Measurements from ENCODE around the gene ARHGEF19.
"Not testable (repeated sequence)": the region's sequence is repeated elsewhere in the genome, so short reads cannot be mapped to it uniquely, and the experiment has no call there.

Gene ARHGEF19

GRCh38 chr1:16163608-16164212 is 48.7 kb downstream of the ARHGEF19 start:
- not testable (repeated sequence) for DNase-seq

- DNase-seq: no peak
Observed at GRCh38 chr1:16162163-16162822, 50.2 kb downstream of the ARHGEF19 start.

GRCh38 chr1:16161717-16162116 is 50.7 kb downstream of the ARHGEF19 start:
- DNase-seq: no peak

- no peak for DNase-seq
Observed at GRCh38 chr1:16158993-16159831, 53.2 kb downstream of the ARHGEF19 start.

- DNase-seq: no peak
Observed at GRCh38 chr1:16158025-16158424, 54.4 kb downstream of the ARHGEF19 start.

- DNase-seq: no peak
Observed at GRCh38 chr1:16156848-16157495, 55.5 kb downstream of the ARHGEF19 start.

- no peak for DNase-seq
Observed at GRCh38 chr1:16155537-16156410, 56.7 kb downstream of the ARHGEF19 start, which contains the start of gene EPHA2. Gene EPHA2, minus strand, starts transcription at chr1:16156069. Its CDS starts 137 bp downstream, at chr1:16155932.

GRCh38 chr1:16153999-16154673 is 58.3 kb downstream of the ARHGEF19 start:
- no peak for DNase-seq

- no peak for DNase-seq
Observed at GRCh38 chr1:16153096-16153998, 59.1 kb downstream of the ARHGEF19 start.

GRCh38 chr1:16152481-16153087 is 59.9 kb downstream of the ARHGEF19 start:
- no peak for DNase-seq

GRCh38 chr1:16151995-16152384 is 60.5 kb downstream of the ARHGEF19 start:
- no peak for DNase-seq

GRCh38 chr1:16151196-16151994 is 61.1 kb downstream of the ARHGEF19 start:
- DNase-seq: no peak

- DNase-seq: no peak
Observed at GRCh38 chr1:16150508-16150907, 61.9 kb downstream of the ARHGEF19 start.

GRCh38 chr1:16149702-16150488 is 62.6 kb downstream of the ARHGEF19 start:
- DNase-seq: no peak

GRCh38 chr1:16149146-16149545 is 63.3 kb downstream of the ARHGEF19 start:
- no peak for DNase-seq

GRCh38 chr1:16148329-16149092 is 63.9 kb downstream of the ARHGEF19 start:
- no peak for DNase-seq

All from cortex of kidney (tissue), 1 donor.